OCI-LY1 (cell line): ENCODE data around the gene NFKBIB.
"Not testable (repeated sequence)": the region's sequence is repeated elsewhere in the genome, so short reads cannot be mapped to it uniquely, and the experiment has no call there.

Experiments used
- CTCF ChIP-seq: fragments of 200-600 bp; sonication (generic), shearing (Covaris generic); IDR thresholded peaks from 2 replicates; pipeline ENCODE4 v1.5.1; 2017; ENCODE audit warnings: mild to moderate bottlenecking, antibody characterized with exemption, low read length, moderate library complexity, mixed read lengths
- EZH2 ChIP-seq: fragments of 200-600 bp; sonication (generic), shearing (Covaris generic); IDR thresholded peaks from 2 replicates; pipeline ENCODE4 v1.8.0; 2017; ENCODE audit warnings: borderline replicate concordance, mixed run types, mild to moderate bottlenecking, antibody characterized with exemption, low read length, moderate library complexity, mixed read lengths

DNA sequence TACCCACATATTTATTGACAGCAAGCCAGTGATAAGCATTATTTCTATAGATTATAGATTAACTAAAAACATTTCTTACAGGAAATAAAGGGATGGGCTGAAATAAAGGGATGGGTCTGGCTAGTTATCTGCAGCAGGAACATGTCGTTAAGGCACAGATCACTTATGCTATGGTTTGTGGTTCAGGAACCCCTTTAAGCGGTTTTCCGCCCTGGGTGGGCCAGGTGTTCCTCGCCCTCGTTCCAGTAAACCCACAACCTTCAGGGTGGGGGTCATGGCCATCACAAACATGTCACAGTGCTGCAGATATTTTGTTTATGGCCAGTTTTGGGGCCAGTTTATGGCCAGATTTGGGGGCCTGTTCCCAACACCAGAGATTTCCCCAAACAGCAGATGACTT lies 41.7 kb downstream of the NFKBIB start:
- TF ChIP-seq CTCF, EZH2: not testable (repeated sequence)
